ENCODE data around the gene CALD1.

Gene CALD1

DNA sequence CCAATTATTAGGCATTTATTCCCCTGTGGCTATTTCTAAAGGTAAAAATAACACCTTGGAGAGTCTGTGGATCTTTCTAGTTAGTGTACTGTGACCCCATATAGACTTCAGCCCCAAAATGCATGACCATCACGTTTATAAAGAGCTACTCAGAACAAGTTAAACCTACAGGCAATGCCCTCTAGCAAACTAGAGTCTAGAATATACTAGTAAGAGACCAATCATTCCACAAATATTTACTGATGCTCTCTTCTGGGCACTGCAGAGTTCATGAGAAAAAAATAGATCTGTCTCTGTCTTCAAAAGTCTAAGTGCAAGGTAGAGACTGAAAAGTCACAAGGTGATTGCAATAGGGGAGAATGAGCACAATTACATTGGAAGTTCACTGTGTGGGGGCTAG lies 20.5 kb upstream of the CALD1 start:
- in situ Hi-C loops (cut with HindIII; ENCODE audit: low sequenced_read_pairs), result no loop called here
- no peak for TF ChIP-seq CTCF (IDR thresholded peaks at IDR 0.05; ENCODE audit: low read depth, low read length, missing control alignments)
- no peak for DNase-seq (ENCODE audit: low read depth)
- no peak overlapping the region for H3K4me3 ChIP-seq (ENCODE audit: low read depth, low read length)

DNA sequence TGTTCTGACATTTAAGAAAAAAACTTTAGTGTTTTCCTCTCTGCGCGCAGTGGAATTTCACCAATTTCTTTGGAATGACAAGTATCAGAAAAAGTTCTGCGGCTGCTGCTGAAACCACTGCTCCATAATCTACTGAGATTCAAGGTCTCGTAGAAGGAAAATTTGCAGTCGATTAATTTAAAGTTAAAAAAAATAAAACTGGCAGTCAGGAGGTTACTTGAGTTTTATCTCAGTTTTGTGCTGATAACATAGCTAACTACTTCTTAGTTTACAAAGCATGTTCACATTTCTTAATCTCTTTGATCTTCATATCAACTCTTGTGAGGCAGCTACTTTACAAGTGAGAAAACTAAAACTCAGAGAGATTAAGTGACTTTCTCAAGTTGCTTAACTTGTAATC lies 18.2 kb upstream of the CALD1 start:
- no peak for DNase-seq (ENCODE audit: low read depth)
- TF ChIP-seq CTCF (IDR thresholded peaks at IDR 0.05; ENCODE audit: low read depth, low read length, missing control alignments), result no peak
- no peak overlapping the region for H3K4me3 ChIP-seq (ENCODE audit: low read depth, low read length)
- in situ Hi-C loops (cut with HindIII; ENCODE audit: low sequenced_read_pairs), result no loop called here

DNA sequence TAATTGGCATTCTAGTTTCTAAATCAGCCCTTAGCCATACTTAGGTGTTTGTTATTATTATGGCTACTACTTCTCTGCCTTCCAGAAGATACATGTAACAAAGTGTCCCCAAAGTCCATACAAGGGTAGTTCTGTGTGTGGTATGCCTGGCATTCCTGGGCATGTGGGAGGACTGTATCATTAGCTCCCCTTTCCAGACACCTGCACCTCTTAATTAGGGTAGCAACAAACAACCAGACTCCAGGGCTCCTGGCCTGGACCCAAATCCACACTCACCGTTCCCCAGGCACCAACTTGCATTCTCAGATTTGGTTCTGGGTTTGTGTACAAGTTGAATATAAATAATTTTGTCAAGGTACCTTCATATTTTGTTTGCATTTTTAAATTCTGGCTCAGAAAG lies 15.5 kb upstream of the CALD1 start:
- no peak for DNase-seq (ENCODE audit: low read depth)
- no peak overlapping the region for H3K4me3 ChIP-seq (ENCODE audit: low read depth, low read length)
- in situ Hi-C loops (cut with HindIII; ENCODE audit: low sequenced_read_pairs), result no loop called here
- TF ChIP-seq CTCF (IDR thresholded peaks at IDR 0.05; ENCODE audit: low read depth, low read length, missing control alignments), result no peak

DNA sequence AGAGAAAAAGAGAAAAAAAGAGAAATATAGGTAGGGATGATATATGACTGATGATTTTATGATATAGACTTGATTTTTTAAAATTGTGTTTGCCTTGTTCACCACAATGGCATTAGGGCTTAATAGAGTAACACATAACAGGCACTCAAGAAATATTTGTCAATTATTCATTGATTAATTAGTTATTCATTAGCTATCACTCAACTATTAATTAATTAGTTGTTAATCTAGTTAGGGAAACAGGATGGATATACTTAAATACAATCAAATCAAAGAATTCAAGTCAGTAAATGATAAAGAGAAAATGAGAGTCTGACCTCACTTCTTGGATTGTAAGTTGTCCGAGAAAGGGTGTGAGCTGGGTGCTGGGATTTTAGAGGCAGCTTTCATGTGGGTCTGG lies 15.1 kb upstream of the CALD1 start:
- in situ Hi-C loops (cut with HindIII; ENCODE audit: low sequenced_read_pairs), result no loop called here
- TF ChIP-seq CTCF (IDR thresholded peaks at IDR 0.05; ENCODE audit: low read depth, low read length, missing control alignments), result no peak
- no peak for DNase-seq (ENCODE audit: low read depth)
- H3K4me3 ChIP-seq (ENCODE audit: low read depth, low read length), result no peak overlapping the region

DNA sequence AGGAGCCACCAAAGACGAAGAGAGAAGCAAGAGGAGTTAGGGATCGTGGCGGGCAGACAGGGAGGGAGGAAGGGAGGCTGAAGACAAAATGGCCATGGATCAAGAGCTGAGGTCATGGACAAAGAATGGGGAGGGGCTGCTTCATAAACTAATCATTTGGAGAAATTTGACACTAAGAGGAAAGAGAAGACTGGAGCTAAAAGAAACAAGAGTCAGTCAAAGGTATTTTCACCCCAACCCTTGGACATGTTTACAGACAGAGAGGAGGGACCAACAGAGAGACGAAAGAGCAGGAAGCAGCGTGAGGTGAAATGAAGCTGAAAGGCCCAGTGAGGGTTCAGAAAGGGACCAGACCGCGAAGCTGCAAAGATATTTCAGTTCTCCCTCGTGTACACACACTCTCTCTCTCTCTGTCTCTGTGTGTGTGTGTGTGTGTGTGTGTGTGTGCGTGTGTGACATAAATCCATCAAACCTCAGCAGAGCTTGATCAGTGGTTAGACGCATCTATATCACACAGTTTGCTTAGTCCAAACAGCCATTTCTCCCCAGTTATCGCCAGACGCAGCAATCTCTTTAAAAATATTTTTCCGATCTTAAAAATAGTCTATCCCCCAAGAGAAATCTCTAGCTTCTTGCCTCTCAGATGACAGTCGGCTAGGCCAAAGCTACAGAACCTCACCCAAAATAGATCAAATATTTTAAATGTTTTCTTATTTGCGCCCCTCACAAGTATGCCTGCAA lies 12.5 kb upstream of the CALD1 start:
- TF ChIP-seq CTCF (IDR thresholded peaks at IDR 0.05; ENCODE audit: low read depth, low read length, missing control alignments), result no peak
- no peak overlapping the region for H3K4me3 ChIP-seq (ENCODE audit: low read depth, low read length)
- no peak for DNase-seq (ENCODE audit: low read depth)
- in situ Hi-C loops (cut with HindIII; ENCODE audit: low sequenced_read_pairs), result no loop called here

- DNase-seq (ENCODE audit: low read depth), result no peak
- in situ Hi-C loops (cut with HindIII; ENCODE audit: low sequenced_read_pairs), result no loop called here
- TF ChIP-seq CTCF (IDR thresholded peaks at IDR 0.05; ENCODE audit: low read depth, low read length, missing control alignments), result no peak
- no peak overlapping the region for H3K4me3 ChIP-seq (ENCODE audit: low read depth, low read length)
These were observed 11.8 kb upstream of the CALD1 start for GRCh38 chr7:134767520-134768168.

Measured in astrocyte of the cerebellum (primary cell).